Measurements from ENCODE around the gene GRAMD2B.
"Not testable (repeated sequence)": the region's sequence is repeated elsewhere in the genome, so short reads cannot be mapped to it uniquely, and the experiment has no call there.

GRAMD2B gene

GRCh38 chr5:126452477-126452876, 29.3 kb downstream of the GRAMD2B start:
- DNase-seq, result no peak

GRCh38 chr5:126454081-126454480, 30.9 kb downstream of the GRAMD2B start:
- no peak for DNase-seq

- DNase-seq, result no peak
Measured at GRCh38 chr5:126454535-126454934, 31.3 kb downstream of the GRAMD2B start.

GRCh38 chr5:126455264-126455663, 32.1 kb downstream of the GRAMD2B start:
- no peak for DNase-seq

- DNase-seq, result no peak
Measured at GRCh38 chr5:126455728-126456127, 32.5 kb downstream of the GRAMD2B start.

GRCh38 chr5:126456217-126456820, 33.1 kb downstream of the GRAMD2B start:
- no peak for DNase-seq

GRCh38 chr5:126460459-126460858, 37.2 kb downstream of the GRAMD2B start:
- DNase-seq, result no peak

- no peak for DNase-seq
Measured at GRCh38 chr5:126460977-126461376, 37.8 kb downstream of the GRAMD2B start.

GRCh38 chr5:126461838-126462237, 38.6 kb downstream of the GRAMD2B start:
- DNase-seq, result no peak

GRCh38 chr5:126462239-126463014, 39.2 kb downstream of the GRAMD2B start:
- no peak for DNase-seq

- no peak for DNase-seq
Measured at GRCh38 chr5:126464016-126464415, 40.8 kb downstream of the GRAMD2B start.

- no peak for DNase-seq
Measured at GRCh38 chr5:126464959-126465358, 41.8 kb downstream of the GRAMD2B start.

- no peak for DNase-seq
Measured at GRCh38 chr5:126468091-126468490, 44.9 kb downstream of the GRAMD2B start.

GRCh38 chr5:126469536-126470316, 46.5 kb downstream of the GRAMD2B start:
- DNase-seq, result no peak

GRCh38 chr5:126470529-126470928, 47.3 kb downstream of the GRAMD2B start:
- not testable (repeated sequence) for DNase-seq

GRCh38 chr5:126471247-126471646, 48.0 kb downstream of the GRAMD2B start:
- DNase-seq, result no peak

- DNase-seq, result no peak
Measured at GRCh38 chr5:126471875-126472537, 48.8 kb downstream of the GRAMD2B start.

- no peak for DNase-seq
Measured at GRCh38 chr5:126472538-126472889, 49.3 kb downstream of the GRAMD2B start.

GRCh38 chr5:126477294-126478117, 54.3 kb downstream of the GRAMD2B start:
- DNase-seq, result no peak

- no peak for DNase-seq
Measured at GRCh38 chr5:126479810-126480209, 56.6 kb downstream of the GRAMD2B start.

GRCh38 chr5:126480824-126481223, 57.6 kb downstream of the GRAMD2B start:
- DNase-seq, result no peak

- no peak for DNase-seq
Measured at GRCh38 chr5:126481243-126481642, 58.0 kb downstream of the GRAMD2B start.
